Measurements from ENCODE around the gene ADIG. TPM values are rescaled to one million over a fixed set of nuclear protein-coding genes. Genes with fewer than 3 reads are reported as not detected.

The ADIG gene
- total RNA-seq, 4 donors from 2014 or later, result not detected

GRCh38 chr20:38630727-38631126 is 49.7 kb downstream of the ADIG start:
- in situ Hi-C loops (cut with MboI; ENCODE audit: low pct_ligation_motif_present in 1 of 4, low pct_unique_long_range_greater_than_20kb in 1 of 4, low sequenced_read_pairs in 3 of 4) (loop anchor here in 2 of 4 donors (25.0 kb wide), 3 partner anchors 257 to 407 kb away; no protein-coding TSS in a partner anchor), intact Hi-C loops (cut with DNase I; ENCODE audit: low total_unique reads) (no loop called here)
- Histone ChIP-seq H3K4me1 (no peaks in the 10 kb centered on the region), H3K27me3 (peaks cover 21% of the 10 kb centered on the region), H3K9me3 (no peaks in the 10 kb centered on the region), H3K27ac (no peak overlapping the region), H3K36me3 (no peaks in the 10 kb centered on the region), H3K4me3 (no peak overlapping the region)
- no peak for DNase-seq
- WGBS, 2 donors (ENCODE audit: low coverage in 1 of 2), result 60 to 71% methylated on average over 5 to 6 of the region's 6 CpGs
- no peak for TF ChIP-seq POLR2AphosphoS5 (IDR thresholded peaks at IDR 0.05)
- no peak for TF ChIP-seq CTCF (IDR thresholded peaks at IDR 0.05)
- TF ChIP-seq EP300 (IDR thresholded peaks at IDR 0.05; ENCODE audit: low read depth), result no peak
- TF ChIP-seq POLR2A (IDR thresholded peaks at IDR 0.05), result no peak

GRCh38 chr20:38631155-38632022 is 50.4 kb downstream of the ADIG start:
- intact Hi-C loops (cut with DNase I; ENCODE audit: low total_unique reads) (no loop called here), in situ Hi-C loops (cut with MboI; ENCODE audit: low pct_ligation_motif_present in 1 of 4, low pct_unique_long_range_greater_than_20kb in 1 of 4, low sequenced_read_pairs in 3 of 4) (loop anchor here in 2 of 4 donors (25.0 kb wide), 3 partner anchors 256 to 406 kb away; no protein-coding TSS in a partner anchor)
- peaks cover 21% of the 10 kb centered on the region for H3K27me3 ChIP-seq
- H3K36me3 ChIP-seq, result no peaks in the 10 kb centered on the region
- H3K4me1 ChIP-seq, result no peaks in the 10 kb centered on the region
- no peak overlapping the region for H3K4me3 ChIP-seq
- WGBS, 2 donors (ENCODE audit: low coverage in 1 of 2), result 55 to 100% methylated on average over 2 to 5 of the region's 5 CpGs
- H3K27ac ChIP-seq, result no peak overlapping the region
- DNase-seq, result no peak
- no peak for TF ChIP-seq EP300 (IDR thresholded peaks at IDR 0.05; ENCODE audit: low read depth)
- no peak for TF ChIP-seq POLR2A (IDR thresholded peaks at IDR 0.05)
- TF ChIP-seq POLR2AphosphoS5 (IDR thresholded peaks at IDR 0.05), result no peak
- no peak for TF ChIP-seq CTCF (IDR thresholded peaks at IDR 0.05)
- H3K9me3 ChIP-seq, result no peaks in the 10 kb centered on the region

GRCh38 chr20:38633577-38634093 is 52.6 kb downstream of the ADIG start:
- no peaks in the 10 kb centered on the region for H3K36me3 ChIP-seq
- WGBS, 2 donors (ENCODE audit: low coverage in 1 of 2), result 28% methylated on average over 13 of the region's 13 CpGs; no CpG with 5 or more reads in 1 of the 2 donors
- no peak overlapping the region for H3K27ac ChIP-seq
- in situ Hi-C loops (cut with MboI; ENCODE audit: low pct_ligation_motif_present in 1 of 4, low pct_unique_long_range_greater_than_20kb in 1 of 4, low sequenced_read_pairs in 3 of 4) (loop anchor here in 2 of 4 donors (25.0 kb wide), 3 partner anchors 254 to 404 kb away; no protein-coding TSS in a partner anchor), intact Hi-C loops (cut with DNase I; ENCODE audit: low total_unique reads) (no loop called here)
- no peaks in the 10 kb centered on the region for H3K9me3 ChIP-seq
- no peak for TF ChIP-seq EP300 (IDR thresholded peaks at IDR 0.05; ENCODE audit: low read depth)
- peak; percentile 59 to 90 (median 82) for TF ChIP-seq CTCF (IDR thresholded peaks at IDR 0.05)
- peaks cover 21% of the 10 kb centered on the region for H3K27me3 ChIP-seq
- H3K4me1 ChIP-seq, result no peaks in the 10 kb centered on the region
- H3K4me3 ChIP-seq, result no peak overlapping the region
- peak; percentile 44 for DNase-seq

- Histone ChIP-seq H3K27ac (no peak overlapping the region), H3K9me3 (no peaks in the 10 kb centered on the region), H3K36me3 (no peaks in the 10 kb centered on the region), H3K4me1 (no peaks in the 10 kb centered on the region), H3K4me3 (no peak overlapping the region), H3K27me3 (peaks cover 21% of the 10 kb centered on the region)
- in situ Hi-C loops (cut with MboI; ENCODE audit: low pct_ligation_motif_present in 1 of 4, low pct_unique_long_range_greater_than_20kb in 1 of 4, low sequenced_read_pairs in 3 of 4), result loop anchor here in 2 of 4 donors (25.0 kb wide), 3 partner anchors 251 to 401 kb away; no protein-coding TSS in a partner anchor
- intact Hi-C loops (cut with DNase I; ENCODE audit: low total_unique reads), result loop anchor here (5.0 kb wide), 1 partner anchor 106 kb away; no protein-coding TSS in a partner anchor
- TF ChIP-seq POLR2AphosphoS5 (IDR thresholded peaks at IDR 0.05) (no peak), POLR2A (IDR thresholded peaks at IDR 0.05) (no peak), EP300 (IDR thresholded peaks at IDR 0.05; ENCODE audit: low read depth) (no peak), CTCF (IDR thresholded peaks at IDR 0.05) (no peak)
- WGBS, 2 donors (ENCODE audit: low coverage in 1 of 2), result 20 to 43% methylated on average over 1 to 3 of the region's 3 CpGs
- DNase-seq, result no peak
Observed at GRCh38 chr20:38635721-38636288, 54.8 kb downstream of the ADIG start.
